ENCODE measurements around the gene ACAP3.

ACAP3 gene

DNA sequence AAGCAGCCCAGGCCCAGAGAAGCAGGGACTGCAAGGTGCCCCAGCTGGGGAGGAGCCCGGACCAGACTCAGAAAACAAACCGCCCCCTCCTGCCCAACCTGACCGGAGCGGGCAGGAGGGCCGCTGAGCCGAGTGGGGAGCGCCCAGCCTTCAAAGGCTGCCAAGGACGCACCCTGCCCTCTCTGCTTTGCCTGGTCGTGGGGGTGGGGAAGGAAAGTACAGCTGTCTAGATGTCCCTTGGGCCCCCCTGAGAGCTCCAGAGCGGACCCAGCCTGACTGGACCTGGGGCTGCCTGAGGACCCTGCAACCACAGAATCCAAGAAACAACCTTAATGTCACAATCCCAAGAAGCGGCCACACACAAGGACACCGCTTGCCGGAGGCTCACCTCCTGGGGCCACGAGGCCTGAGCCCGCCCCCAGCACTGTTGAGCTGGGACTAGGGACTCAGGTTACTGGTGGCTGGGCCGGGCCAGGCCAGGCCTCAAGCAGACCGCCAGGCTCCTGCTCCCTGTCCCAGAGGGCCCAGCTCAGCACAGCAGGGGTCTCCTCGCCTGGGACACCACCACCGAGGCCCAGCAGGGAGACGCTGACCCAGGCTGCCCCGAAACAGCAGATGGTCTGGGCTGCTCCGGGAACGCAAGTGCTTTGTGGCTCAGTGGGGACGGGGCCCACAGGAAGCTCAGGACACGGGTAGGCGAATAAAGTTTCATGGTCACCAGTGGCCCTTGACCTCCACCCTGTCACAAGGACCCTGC, 40.1 kb upstream of the ACAP3 start:
- peak; percentile 54 for DNase-seq (ENCODE audit: low read depth)
- TF ChIP-seq, protein P1, sequence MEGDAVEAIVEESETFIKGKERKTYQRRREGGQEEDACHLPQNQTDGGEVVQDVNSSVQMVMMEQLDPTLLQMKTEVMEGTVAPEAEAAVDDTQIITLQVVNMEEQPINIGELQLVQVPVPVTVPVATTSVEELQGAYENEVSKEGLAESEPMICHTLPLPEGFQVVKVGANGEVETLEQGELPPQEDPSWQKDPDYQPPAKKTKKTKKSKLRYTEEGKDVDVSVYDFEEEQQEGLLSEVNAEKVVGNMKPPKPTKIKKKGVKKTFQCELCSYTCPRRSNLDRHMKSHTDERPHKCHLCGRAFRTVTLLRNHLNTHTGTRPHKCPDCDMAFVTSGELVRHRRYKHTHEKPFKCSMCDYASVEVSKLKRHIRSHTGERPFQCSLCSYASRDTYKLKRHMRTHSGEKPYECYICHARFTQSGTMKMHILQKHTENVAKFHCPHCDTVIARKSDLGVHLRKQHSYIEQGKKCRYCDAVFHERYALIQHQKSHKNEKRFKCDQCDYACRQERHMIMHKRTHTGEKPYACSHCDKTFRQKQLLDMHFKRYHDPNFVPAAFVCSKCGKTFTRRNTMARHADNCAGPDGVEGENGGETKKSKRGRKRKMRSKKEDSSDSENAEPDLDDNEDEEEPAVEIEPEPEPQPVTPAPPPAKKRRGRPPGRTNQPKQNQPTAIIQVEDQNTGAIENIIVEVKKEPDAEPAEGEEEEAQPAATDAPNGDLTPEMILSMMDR (conservative IDR thresholded peaks at IDR 0.05; ENCODE audit: low read depth, low read length): no peak
- H3K4me3 ChIP-seq (ENCODE audit: low read depth, low read length): peak overlapping the region; percentile 70

DNA sequence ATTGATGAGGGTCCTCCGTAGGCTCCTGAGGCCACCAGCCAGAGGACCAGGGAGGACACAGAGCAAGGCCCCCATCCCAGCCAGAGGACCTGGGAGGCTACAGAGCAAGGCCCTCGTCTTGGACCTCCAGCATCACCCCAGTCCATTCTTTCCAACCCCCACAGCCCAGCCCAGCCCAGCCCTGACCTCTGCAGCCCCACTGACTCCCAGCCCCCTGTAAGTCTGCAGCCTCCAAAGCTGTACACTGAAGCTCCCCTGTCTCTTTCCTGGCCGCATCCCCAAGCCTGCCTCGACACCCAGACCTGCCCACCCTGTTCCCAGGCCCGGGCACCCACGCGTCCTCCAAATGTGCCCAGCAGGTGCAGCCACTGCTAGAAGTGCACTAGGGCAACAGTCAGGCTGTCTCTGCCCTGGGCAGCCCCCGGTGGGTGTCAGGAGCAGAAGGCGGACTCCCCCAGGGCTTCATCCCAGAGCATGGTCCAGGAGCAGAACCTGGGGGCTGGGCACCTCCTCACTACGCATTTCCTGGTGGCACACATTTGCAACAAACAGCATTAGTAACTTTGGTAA, 39.4 kb upstream of the ACAP3 start:
- no peak for DNase-seq (ENCODE audit: low read depth)
- TF ChIP-seq, protein P1 (conservative IDR thresholded peaks at IDR 0.05; ENCODE audit: low read depth, low read length): no peak
- peak overlapping the region; percentile 70 for H3K4me3 ChIP-seq (ENCODE audit: low read depth, low read length)

DNA sequence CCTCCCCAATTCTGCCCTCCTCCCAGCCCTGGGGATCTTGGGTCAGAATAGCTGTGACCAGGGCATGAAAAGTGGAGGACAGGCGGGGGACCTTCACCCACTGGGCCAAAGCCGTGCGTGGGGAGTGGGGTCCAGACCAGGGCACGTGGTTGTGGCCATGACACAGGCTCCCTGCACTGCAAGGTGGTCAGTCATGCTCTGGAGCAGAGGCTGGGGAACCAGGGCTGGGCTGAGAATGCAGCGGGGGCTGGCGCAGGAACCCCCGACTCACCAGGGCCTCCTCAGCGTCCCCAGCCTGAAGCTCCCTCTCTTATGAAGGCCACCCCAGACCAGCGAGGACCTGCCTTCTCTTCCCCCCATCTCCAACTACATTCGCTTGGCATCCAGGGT, 38.8 kb upstream of the ACAP3 start:
- DNase-seq (ENCODE audit: low read depth): no peak
- H3K4me3 ChIP-seq (ENCODE audit: low read depth, low read length): no peak overlapping the region
- TF ChIP-seq, protein P1 (conservative IDR thresholded peaks at IDR 0.05; ENCODE audit: low read depth, low read length): no peak

DNA sequence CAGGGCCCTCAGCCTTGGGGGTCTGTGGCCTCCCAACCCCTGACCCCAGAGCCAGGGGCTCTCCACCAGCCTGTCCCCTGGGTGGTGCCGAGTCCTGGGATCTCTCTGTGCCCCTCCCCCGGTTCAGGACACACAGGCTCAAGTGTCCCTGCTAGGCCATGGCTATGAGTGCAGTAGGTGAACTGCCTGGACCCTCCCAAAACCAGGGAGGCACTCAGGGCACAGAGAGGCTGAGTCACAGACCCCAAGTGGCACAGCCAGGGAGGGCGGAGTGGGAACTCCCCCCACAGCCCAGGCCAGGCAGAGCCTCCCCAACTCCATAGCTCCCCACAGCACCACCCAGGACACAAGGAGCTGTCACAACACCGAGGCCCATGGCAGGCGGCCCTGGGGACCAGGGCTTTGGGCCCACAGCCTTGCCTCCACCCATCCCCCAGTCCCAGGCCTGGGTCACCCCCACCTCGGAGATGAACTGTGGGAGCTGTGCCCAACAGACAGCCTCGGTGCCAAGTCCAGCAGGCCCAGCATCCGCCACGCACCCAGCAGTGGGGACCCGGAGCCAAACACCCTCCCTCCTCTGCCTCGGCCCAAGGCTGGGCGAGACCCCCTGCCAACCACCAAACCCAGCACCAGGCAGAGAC, 38.2 kb upstream of the ACAP3 start:
- TF ChIP-seq, protein P1 (conservative IDR thresholded peaks at IDR 0.05; ENCODE audit: low read depth, low read length): no peak
- DNase-seq (ENCODE audit: low read depth): no peak
- H3K4me3 ChIP-seq (ENCODE audit: low read depth, low read length): no peak overlapping the region

DNA sequence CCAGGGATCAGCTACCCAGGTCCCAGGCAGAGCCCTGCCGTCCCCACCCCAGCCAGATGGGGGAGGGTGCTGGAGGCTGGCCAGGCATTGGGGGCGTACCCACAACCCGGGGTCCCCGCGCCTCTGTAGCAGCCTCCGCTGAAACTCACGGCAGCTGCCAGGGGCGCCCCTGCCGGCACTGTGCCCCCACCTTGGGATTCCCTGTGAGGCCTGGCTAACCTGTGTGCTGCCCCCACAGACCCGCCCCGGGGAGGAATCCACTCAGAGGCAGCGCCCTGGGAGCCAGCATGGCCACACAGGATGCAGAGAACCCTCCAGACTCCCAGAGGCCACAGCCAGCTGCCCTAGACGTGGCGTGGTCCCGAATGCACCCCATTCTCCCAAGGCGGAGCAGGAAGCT, 37.7 kb upstream of the ACAP3 start:
- TF ChIP-seq, protein P1 (conservative IDR thresholded peaks at IDR 0.05; ENCODE audit: low read depth, low read length): no peak
- no peak overlapping the region for H3K4me3 ChIP-seq (ENCODE audit: low read depth, low read length)
- no peak for DNase-seq (ENCODE audit: low read depth)

DNA sequence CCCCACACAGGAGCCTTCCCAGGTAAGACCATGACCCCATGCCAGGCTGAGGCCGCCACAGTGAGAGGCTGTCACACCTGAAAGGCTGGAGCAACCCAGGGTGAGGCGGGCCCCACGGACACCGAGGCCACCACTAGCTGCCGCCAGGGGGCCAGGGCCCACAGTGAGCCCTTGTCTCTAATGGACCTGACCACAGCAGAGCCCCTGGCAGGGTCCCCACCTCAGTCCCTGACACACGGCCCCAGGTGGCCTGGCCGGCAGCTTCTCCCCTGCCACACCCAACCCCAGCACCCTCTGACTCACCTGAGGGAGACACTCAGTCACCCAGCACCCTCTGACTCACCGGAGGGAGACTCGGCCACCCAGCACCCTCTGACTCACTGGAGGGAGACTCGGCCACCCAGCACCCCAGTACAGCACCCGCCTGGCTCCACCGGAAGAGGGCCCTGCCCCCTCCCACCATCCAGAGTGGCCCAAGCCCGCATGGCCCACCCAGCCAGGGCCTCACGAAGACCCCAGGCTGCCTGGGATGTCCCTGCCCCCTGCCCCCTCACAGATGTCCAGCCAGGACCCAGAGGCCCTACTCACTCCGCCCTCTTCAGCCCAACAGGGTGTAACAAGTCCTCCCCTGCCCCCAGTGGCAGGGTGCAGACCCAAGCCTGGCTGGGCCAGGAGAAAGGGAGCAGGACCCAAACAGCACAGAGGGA, 37.1 kb upstream of the ACAP3 start:
- peak; percentile 51 for DNase-seq (ENCODE audit: low read depth)
- H3K4me3 ChIP-seq (ENCODE audit: low read depth, low read length): no peak overlapping the region
- TF ChIP-seq, protein P1 (conservative IDR thresholded peaks at IDR 0.05; ENCODE audit: low read depth, low read length): peak; percentile 60

Data from choroid plexus epithelial cell (primary cell).